ENCODE data around the gene CTNNB1. TPM values are rescaled to one million over a fixed set of nuclear protein-coding genes. Genes with fewer than 3 reads are reported as not detected.

CTNNB1 gene
- total and polyA plus RNA-seq, 2 of the 4 experiments (the other 2 are of a cell fraction) = 364 to 1,677 TPM

GRCh38 chr3:41180396-41180795 is 18.9 kb upstream of the CTNNB1 start:
- CTCF ChIA-PET = no interaction called here
- no CpG with 5 or more reads among the region's 2 CpGs for WGBS, 2 experiments (ENCODE audit: extremely low coverage in 2 of 2, insufficient read length in 1 of 2)

More at GRCh38 chr3:41180396-41180795, 18.9 kb upstream of the CTNNB1 start:
- Histone ChIP-seq H2AFZ (replicated peaks; ENCODE audit: low read length, poor library complexity) (no peak overlapping the region), H2AK9ac (replicated peaks; ENCODE audit: low read depth, low read length, poor library complexity) (no peak overlapping the region), H3K79me1 (ENCODE audit: low read depth in 1 of 2, low read length in 2 of 2) (no peaks in the 10 kb centered on the region), H3K27me3 (ENCODE audit: control insufficient read depth, insufficient read depth, low read length) (peaks cover 12% of the 10 kb centered on the region), H3K9me1 (ENCODE audit: insufficient read depth, low read length) (no peaks in the 10 kb centered on the region), H2BK20ac (ENCODE audit: low read depth, low read length) (no peak overlapping the region), H2BK5ac (ENCODE audit: low read depth, low read length, poor library complexity, severe bottlenecking) (no peak overlapping the region), H2BK15ac (ENCODE audit: low read depth, low read length) (no peak overlapping the region), H3K14ac (replicated peaks; ENCODE audit: low read depth, low read length) (no peak overlapping the region), H4K8ac (ENCODE audit: low read depth in 2 of 2, low read length in 2 of 2) (no peak overlapping the region), H3K36me3 (ENCODE audit: control insufficient read depth, insufficient read depth, low read length) (no peaks in the 10 kb centered on the region), H2BK120ac (ENCODE audit: low read depth, low read length) (no peak overlapping the region), H3K23ac (ENCODE audit: low read depth, low read length) (no peak overlapping the region), H3K27ac (ENCODE audit: insufficient read depth, low read length) (no peak overlapping the region), H2AK5ac (ENCODE audit: low read depth, low read length) (no peak overlapping the region), H3K4me2 (ENCODE audit: low read depth, low read length) (no peak overlapping the region), H3K4me3 (ENCODE audit: insufficient read depth, low read depth, low read length) (no peak overlapping the region), H3K18ac (ENCODE audit: low read depth, low read length) (no peak overlapping the region), H3K4ac (ENCODE audit: low read depth, low read length) (no peak overlapping the region), H3K56ac (ENCODE audit: extremely low read depth, insufficient read depth, low read length) (no peak overlapping the region), H4K5ac (ENCODE audit: low read depth, low read length) (no peak overlapping the region), H4K91ac (ENCODE audit: insufficient read depth, low read depth, low read length) (no peak overlapping the region), H3K9me3 (ENCODE audit: control insufficient read depth, insufficient read depth, low read length) (no peaks in the 10 kb centered on the region), H3K9ac (ENCODE audit: low read depth, low read length) (no peak overlapping the region), H3K4me1 (ENCODE audit: control insufficient read depth, insufficient read depth, low read length) (no peaks in the 10 kb centered on the region; the same call in 1 of the 2 replicates), H4K20me1 (ENCODE audit: insufficient read depth, low read length) (no peaks in the 10 kb centered on the region)
- TF ChIP-seq RFX5 (IDR thresholded peaks at IDR 0.05; ENCODE audit: low read depth, low read length) = no peak
- TF ChIP-seq SMC3 (IDR thresholded peaks at IDR 0.05; ENCODE audit: low read depth, low read length) = no peak
- no peak for TF ChIP-seq FOS (IDR thresholded peaks at IDR 0.05; ENCODE audit: low read depth, low read length)
- TF ChIP-seq RCOR1 (IDR thresholded peaks at IDR 0.05; ENCODE audit: insufficient replicate concordance, low read length) = no peak
- TF ChIP-seq ELK1 (IDR thresholded peaks at IDR 0.05; ENCODE audit: borderline replicate concordance, low read depth, low read length) = no peak
- no peak for TF ChIP-seq POLR2A (IDR thresholded peaks at IDR 0.05; ENCODE audit: low read depth, low read length)
- TF ChIP-seq MXI1 (IDR thresholded peaks at IDR 0.05; ENCODE audit: borderline replicate concordance, low read depth, low read length) = no peak
- no peak for TF ChIP-seq MAZ (IDR thresholded peaks at IDR 0.05; ENCODE audit: borderline replicate concordance, low read depth, low read length)
- no peak for TF ChIP-seq CEBPB (IDR thresholded peaks at IDR 0.05; ENCODE audit: low read depth, low read length)
- no peak for TF ChIP-seq BHLHE40 (IDR thresholded peaks at IDR 0.05; ENCODE audit: low read depth, low read length)
- no peak for TF ChIP-seq CHD1 (IDR thresholded peaks at IDR 0.05; ENCODE audit: low read depth, low read length)
- ATAC-seq (ENCODE audit: low read depth) = no peak
- BruUV-seq (replicated peaks) = no TSS peak
- DNase-seq = no peak
- dilution Hi-C loops (cut with HindIII; ENCODE audit: low sequenced_read_pairs, unreplicated experiment) = no loop called here
- intact Hi-C loops (cut with micrococcal nuclease) = no loop called here
- POLR2A ChIA-PET (ENCODE audit: unreplicated experiment) = interaction anchor here (0.5 kb wide), 1 partner anchor 19 kb away, joined by 4 read pairs; the partner anchor contains the start of gene CTNNB1
- in situ Hi-C loops (cut with MboI; ENCODE audit: low sequenced_read_pairs) = loop anchor here (25.0 kb wide), 1 partner anchor 843 kb away; no protein-coding TSS in a partner anchor
